ENCODE results near the gene TNRC6A. TPM values are rescaled to one million over a fixed set of nuclear protein-coding genes. Genes with fewer than 3 reads are reported as not detected.

The TNRC6A gene
- total RNA-seq, 1 donor from 2014 or later = 68.5 TPM

DNA sequence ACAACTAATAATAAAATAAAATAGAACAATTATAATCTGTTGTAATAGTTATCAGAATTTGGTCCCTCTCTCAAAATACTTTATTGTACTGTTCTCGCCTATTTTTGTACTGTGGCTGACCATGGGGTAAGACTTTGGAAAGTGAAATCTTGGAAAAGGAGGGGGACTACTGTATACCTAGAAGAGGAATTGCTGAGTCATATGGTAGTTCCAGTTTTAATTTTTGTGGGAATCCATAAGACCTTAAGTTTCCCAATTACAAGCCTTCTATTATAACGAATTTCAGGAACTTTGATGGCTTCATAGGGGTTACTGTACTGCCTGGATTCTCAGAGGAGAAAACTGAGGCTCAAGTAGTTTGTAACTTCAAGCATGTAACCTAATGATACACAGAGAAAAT, 35.5 kb downstream of the TNRC6A start:
- POLR2A ChIA-PET = no interaction called here
- intact Hi-C loops (cut with micrococcal nuclease) = no loop called here

DNA sequence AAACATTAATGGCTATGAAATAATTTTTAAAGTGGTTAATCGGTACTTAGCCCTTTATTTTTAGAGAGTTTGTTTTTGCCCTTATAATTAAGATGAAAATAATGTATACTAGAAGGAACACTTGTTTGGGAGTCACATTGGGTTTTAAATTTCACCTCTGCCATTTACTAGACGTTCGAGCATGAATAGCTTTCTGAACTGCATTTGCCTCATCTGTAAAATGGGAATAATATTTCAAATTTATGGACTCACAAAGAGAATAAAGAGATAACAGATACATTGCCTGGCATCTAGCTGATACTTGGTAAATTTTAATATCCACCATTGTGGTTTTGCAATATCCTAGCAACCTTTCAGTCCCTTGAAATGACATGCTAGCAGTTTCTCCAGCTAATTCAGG, 36.6 kb downstream of the TNRC6A start:
- ChIA-PET POLR2A (no interaction called here), CTCF (no interaction called here)
- DNase-seq (no peak), ATAC-seq (ENCODE audit: low read depth) (no peak)
- no peaks in the 10 kb centered on the region for H3K9me3 Mint-ChIP-seq
- H3K4me1 Mint-ChIP-seq = peaks cover 7% of the 10 kb centered on the region
- TF ChIP-seq, protein P1, sequence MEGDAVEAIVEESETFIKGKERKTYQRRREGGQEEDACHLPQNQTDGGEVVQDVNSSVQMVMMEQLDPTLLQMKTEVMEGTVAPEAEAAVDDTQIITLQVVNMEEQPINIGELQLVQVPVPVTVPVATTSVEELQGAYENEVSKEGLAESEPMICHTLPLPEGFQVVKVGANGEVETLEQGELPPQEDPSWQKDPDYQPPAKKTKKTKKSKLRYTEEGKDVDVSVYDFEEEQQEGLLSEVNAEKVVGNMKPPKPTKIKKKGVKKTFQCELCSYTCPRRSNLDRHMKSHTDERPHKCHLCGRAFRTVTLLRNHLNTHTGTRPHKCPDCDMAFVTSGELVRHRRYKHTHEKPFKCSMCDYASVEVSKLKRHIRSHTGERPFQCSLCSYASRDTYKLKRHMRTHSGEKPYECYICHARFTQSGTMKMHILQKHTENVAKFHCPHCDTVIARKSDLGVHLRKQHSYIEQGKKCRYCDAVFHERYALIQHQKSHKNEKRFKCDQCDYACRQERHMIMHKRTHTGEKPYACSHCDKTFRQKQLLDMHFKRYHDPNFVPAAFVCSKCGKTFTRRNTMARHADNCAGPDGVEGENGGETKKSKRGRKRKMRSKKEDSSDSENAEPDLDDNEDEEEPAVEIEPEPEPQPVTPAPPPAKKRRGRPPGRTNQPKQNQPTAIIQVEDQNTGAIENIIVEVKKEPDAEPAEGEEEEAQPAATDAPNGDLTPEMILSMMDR (IDR thresholded peaks at IDR 0.05) = no peak
- H3K27ac Mint-ChIP-seq = no peak overlapping the region
- intact Hi-C loops (cut with micrococcal nuclease) = no loop called here
- H3K36me3 Mint-ChIP-seq (ENCODE audit: low read depth) = peaks cover 58% of the 10 kb centered on the region
- no peaks in the 10 kb centered on the region for H3K27me3 Mint-ChIP-seq
- no peak overlapping the region for H3K4me3 Mint-ChIP-seq

More for the DNA sequence above, 35.5 kb downstream of the TNRC6A start:
- ATAC-seq (ENCODE audit: low read depth) = no peak
- Mint-ChIP-seq H3K4me1 (peaks cover 5% of the 10 kb centered on the region), H3K36me3 (ENCODE audit: low read depth) (peaks cover 51% of the 10 kb centered on the region), H3K27me3 (no peaks in the 10 kb centered on the region), H3K9me3 (no peaks in the 10 kb centered on the region), H3K4me3 (no peak overlapping the region), H3K27ac (no peak overlapping the region)
- TF ChIP-seq, protein P1 (IDR thresholded peaks at IDR 0.05) = no peak
- CTCF ChIA-PET = no interaction called here
- DNase-seq = no peak

DNA sequence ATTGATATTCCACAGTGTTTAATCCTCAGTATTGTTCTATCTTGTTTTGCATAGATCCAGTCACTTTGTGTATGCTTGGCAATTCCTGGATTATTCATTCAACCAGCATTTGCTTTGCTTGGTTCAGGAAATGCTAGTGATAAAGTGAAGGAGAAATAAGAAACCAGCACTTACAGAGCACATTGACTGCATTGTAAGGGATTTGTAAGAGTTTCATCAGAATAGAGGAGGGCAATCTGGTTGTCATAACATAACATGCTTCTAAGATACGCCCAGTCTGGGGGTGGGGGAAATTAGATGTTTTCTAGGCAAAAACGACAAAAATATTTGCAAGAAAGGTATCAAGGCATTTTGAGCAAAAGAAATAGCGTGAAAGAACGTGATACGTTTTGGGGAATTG, 40.4 kb downstream of the TNRC6A start:
- Mint-ChIP-seq H3K4me3 (no peak overlapping the region), H3K27ac (no peak overlapping the region), H3K27me3 (no peaks in the 10 kb centered on the region), H3K36me3 (ENCODE audit: low read depth) (peaks cover 49% of the 10 kb centered on the region), H3K4me1 (peaks cover 11% of the 10 kb centered on the region), H3K9me3 (no peaks in the 10 kb centered on the region)
- DNase-seq = no peak
- TF ChIP-seq, protein P1 (IDR thresholded peaks at IDR 0.05) = no peak
- intact Hi-C loops (cut with micrococcal nuclease) = no loop called here
- CTCF ChIA-PET = no interaction called here
- POLR2A ChIA-PET = no interaction called here
- no peak for ATAC-seq (ENCODE audit: low read depth)

DNA sequence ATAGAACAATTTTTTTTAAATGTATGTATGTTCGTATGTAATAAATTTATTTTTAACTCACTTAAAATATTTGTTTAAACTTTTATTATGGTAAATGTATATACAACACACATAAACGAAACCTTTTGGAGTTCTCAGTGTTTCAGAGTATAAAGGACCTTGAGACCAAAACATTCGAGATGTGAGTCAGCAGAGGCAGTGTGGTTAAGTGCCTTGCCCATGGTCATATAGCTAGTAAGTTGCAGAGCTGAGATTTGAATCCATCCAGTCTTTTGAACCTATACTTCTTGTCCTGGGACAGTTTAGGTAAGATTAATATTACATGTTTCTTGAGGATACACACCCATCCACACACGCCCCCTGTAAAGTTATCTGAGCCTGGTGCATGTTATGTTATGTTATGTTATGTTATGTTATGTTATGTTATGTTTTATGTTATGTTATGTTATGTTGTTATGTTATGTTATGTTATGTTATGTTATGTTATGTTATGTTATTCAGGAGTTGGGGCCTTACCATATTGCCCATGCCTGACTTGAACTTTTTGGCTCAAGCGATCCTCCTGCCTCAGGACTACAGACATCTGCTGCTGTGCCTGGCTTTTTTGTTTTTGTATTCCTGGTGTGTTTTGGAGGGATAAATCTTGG, 41.8 kb downstream of the TNRC6A start:
- Mint-ChIP-seq H3K27ac (no peak overlapping the region), H3K9me3 (no peaks in the 10 kb centered on the region), H3K27me3 (no peaks in the 10 kb centered on the region), H3K4me1 (peaks cover 16% of the 10 kb centered on the region), H3K4me3 (no peak overlapping the region), H3K36me3 (ENCODE audit: low read depth) (peaks cover 57% of the 10 kb centered on the region)
- no peak for DNase-seq
- TF ChIP-seq, protein P1 (IDR thresholded peaks at IDR 0.05) = no peak
- CTCF ChIA-PET = no interaction called here
- no peak for ATAC-seq (ENCODE audit: low read depth)
- intact Hi-C loops (cut with micrococcal nuclease) = no loop called here
- POLR2A ChIA-PET = no interaction called here

DNA sequence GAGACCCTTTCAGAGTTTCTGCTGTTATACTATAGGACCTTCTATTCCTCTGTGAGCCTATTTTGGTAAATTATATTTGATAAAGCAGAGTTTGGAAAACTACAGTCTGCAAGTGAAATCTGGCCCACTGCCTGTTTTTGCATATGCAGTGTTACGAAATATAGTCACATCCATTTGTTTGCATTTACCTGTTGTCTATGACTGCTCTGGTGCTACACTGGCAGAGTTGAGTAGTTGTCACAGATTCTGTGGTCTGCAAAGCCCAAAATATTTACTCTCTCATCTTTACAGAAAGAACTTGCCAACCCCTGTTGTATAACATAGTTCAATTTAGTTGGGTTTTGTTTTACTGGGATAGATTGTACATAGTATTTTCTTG, 42.3 kb downstream of the TNRC6A start:
- TF ChIP-seq, protein P1 (IDR thresholded peaks at IDR 0.05) = no peak
- Mint-ChIP-seq H3K4me1 (peaks cover 16% of the 10 kb centered on the region), H3K36me3 (ENCODE audit: low read depth) (peaks cover 58% of the 10 kb centered on the region), H3K27me3 (no peaks in the 10 kb centered on the region), H3K9me3 (no peaks in the 10 kb centered on the region), H3K4me3 (no peak overlapping the region), H3K27ac (no peak overlapping the region)
- intact Hi-C loops (cut with micrococcal nuclease) = no loop called here
- no peak for DNase-seq
- POLR2A ChIA-PET = no interaction called here
- CTCF ChIA-PET = no interaction called here
- no peak for ATAC-seq (ENCODE audit: low read depth)
